Glutamatergic neuron (in vitro differentiated cells): ENCODE data around the gene SYT17. TPM values are rescaled to one million over a fixed set of nuclear protein-coding genes. Genes with fewer than 3 reads are reported as not detected.

Experiments used
- DNase-seq: peaks from one replicate; pipeline ENCODE4 v3.0.0; 2022
- H3K27ac Mint-ChIP-seq: one replicate; pipeline ENCODE4 v1.8.0; 2020; ENCODE audit warnings: mild to moderate bottlenecking, mixed read lengths, inconsistent platforms; ENCODE audit not compliant: unreplicated experiment
- H3K27me3 Mint-ChIP-seq: one replicate; pipeline ENCODE4 v1.8.0; 2020; ENCODE audit warnings: mild to moderate bottlenecking, moderate library complexity, mixed read lengths, inconsistent platforms; ENCODE audit not compliant: unreplicated experiment
- H3K36me3 Mint-ChIP-seq: one replicate; pipeline ENCODE4 v1.8.0; 2020; ENCODE audit warnings: mild to moderate bottlenecking, mixed read lengths, inconsistent platforms; ENCODE audit not compliant: unreplicated experiment
- H3K4me1 Mint-ChIP-seq: one replicate; pipeline ENCODE4 v1.8.0; 2020; ENCODE audit warnings: mild to moderate bottlenecking, low read depth, mixed read lengths, inconsistent platforms; ENCODE audit not compliant: unreplicated experiment
- H3K4me3 Mint-ChIP-seq: one replicate; pipeline ENCODE4 v1.8.0; 2020; ENCODE audit warnings: mild to moderate bottlenecking, mixed read lengths, inconsistent platforms; ENCODE audit not compliant: unreplicated experiment
- H3K9me3 Mint-ChIP-seq: one replicate; pipeline ENCODE4 v1.8.0; 2020; ENCODE audit warnings: mild to moderate bottlenecking, moderate library complexity, mixed read lengths, inconsistent platforms; ENCODE audit not compliant: unreplicated experiment
- total RNA-seq: library from RNA; stranded (reverse); fragmentation: NEBNext Ultra II Directional; extraction: Animal tissue kit (Norgen Biotek cat#: 25700); gene quantifications from one replicate; pipeline ENCODE4 v1.2.1, GENCODE V29; 2021; ENCODE audit not compliant: unreplicated experiment
- TF ChIP-seq, protein P1 (sequence below): fragments of 200-600 bp; sonication (generic); IDR thresholded peaks from one replicate; pipeline ENCODE4 v1.5.0; 2021; ENCODE audit not compliant: partially characterized antibody, unreplicated experiment

Gene SYT17
- total RNA-seq, 1 donor from 2014 or later, result 10.0 TPM

DNA sequence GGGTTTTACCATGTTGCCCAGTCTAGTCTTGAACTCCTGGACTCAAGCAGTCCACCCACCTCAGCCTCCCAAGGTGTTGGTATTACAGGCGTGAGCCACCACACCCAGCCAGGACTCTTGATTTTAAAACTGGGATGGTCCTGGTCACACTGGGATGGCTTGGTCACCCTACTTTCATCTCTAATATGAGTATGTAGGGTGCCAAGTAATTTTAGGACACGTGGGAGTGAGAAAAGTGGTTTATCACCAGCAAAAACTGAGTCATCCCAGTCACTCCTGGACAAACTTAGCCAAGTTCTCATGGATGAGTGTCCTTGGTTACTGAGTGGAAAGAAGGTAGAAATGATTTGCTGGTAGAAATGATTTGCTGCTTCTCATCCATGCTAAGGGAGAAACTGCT lies 127.4 kb downstream of the SYT17 start:
- H3K4me1 Mint-ChIP-seq, result peaks cover 6% of the 10 kb centered on the region
- H3K36me3 Mint-ChIP-seq, result no peaks in the 10 kb centered on the region
- no peak overlapping the region for H3K27ac Mint-ChIP-seq
- no peak for DNase-seq
- no peak overlapping the region for H3K4me3 Mint-ChIP-seq
- peaks cover 3% of the 10 kb centered on the region for H3K9me3 Mint-ChIP-seq
- peaks cover under 1% of the 10 kb centered on the region for H3K27me3 Mint-ChIP-seq
- TF ChIP-seq, protein P1, sequence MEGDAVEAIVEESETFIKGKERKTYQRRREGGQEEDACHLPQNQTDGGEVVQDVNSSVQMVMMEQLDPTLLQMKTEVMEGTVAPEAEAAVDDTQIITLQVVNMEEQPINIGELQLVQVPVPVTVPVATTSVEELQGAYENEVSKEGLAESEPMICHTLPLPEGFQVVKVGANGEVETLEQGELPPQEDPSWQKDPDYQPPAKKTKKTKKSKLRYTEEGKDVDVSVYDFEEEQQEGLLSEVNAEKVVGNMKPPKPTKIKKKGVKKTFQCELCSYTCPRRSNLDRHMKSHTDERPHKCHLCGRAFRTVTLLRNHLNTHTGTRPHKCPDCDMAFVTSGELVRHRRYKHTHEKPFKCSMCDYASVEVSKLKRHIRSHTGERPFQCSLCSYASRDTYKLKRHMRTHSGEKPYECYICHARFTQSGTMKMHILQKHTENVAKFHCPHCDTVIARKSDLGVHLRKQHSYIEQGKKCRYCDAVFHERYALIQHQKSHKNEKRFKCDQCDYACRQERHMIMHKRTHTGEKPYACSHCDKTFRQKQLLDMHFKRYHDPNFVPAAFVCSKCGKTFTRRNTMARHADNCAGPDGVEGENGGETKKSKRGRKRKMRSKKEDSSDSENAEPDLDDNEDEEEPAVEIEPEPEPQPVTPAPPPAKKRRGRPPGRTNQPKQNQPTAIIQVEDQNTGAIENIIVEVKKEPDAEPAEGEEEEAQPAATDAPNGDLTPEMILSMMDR, result no peak

DNA sequence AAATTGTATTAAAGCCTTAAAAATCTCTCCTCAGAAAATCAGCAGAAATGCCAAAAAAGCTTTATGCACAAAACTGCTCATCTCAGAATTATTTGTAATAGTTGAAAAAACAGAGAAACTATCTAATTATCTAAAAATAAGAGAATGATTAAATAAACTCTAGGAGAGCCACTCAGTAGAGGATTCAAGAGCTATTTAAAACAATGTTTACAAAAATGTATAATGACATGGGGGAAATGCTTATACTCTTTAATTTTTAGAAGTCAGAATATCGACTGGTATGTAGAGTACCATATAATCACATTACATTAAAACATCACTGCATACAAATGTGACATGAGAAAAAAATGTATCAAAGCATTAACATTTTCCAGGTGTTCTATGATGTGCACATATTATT lies 129.4 kb downstream of the SYT17 start:
- no peaks in the 10 kb centered on the region for H3K36me3 Mint-ChIP-seq
- TF ChIP-seq, protein P1, result no peak
- no peaks in the 10 kb centered on the region for H3K27me3 Mint-ChIP-seq
- no peak overlapping the region for H3K4me3 Mint-ChIP-seq
- no peaks in the 10 kb centered on the region for H3K4me1 Mint-ChIP-seq
- DNase-seq, result no peak
- H3K9me3 Mint-ChIP-seq, result peaks cover 3% of the 10 kb centered on the region
- no peak overlapping the region for H3K27ac Mint-ChIP-seq

DNA sequence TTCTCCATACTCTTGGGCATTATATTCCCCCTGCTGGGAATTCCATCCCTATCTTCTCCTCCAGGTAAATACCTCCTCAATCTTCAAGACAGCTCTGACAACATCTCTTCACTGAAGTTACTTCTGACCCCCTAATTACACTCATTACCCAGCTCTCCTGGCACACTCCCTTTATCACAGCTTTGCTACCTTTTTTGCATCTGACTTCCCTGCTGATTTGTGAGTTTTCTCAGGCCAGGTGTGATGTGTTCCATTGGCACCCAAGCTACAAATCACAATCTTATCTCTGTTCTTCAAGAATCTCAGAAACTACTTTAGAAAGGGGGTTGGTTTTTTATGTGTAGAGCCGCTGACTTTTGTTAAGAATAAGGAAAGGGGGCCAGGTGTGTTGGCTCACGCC lies 131.5 kb downstream of the SYT17 start:
- no peaks in the 10 kb centered on the region for H3K36me3 Mint-ChIP-seq
- no peak overlapping the region for H3K4me3 Mint-ChIP-seq
- no peaks in the 10 kb centered on the region for H3K4me1 Mint-ChIP-seq
- H3K27ac Mint-ChIP-seq, result no peak overlapping the region
- H3K27me3 Mint-ChIP-seq, result no peaks in the 10 kb centered on the region
- no peaks in the 10 kb centered on the region for H3K9me3 Mint-ChIP-seq
- TF ChIP-seq, protein P1, result no peak
- DNase-seq, result no peak

DNA sequence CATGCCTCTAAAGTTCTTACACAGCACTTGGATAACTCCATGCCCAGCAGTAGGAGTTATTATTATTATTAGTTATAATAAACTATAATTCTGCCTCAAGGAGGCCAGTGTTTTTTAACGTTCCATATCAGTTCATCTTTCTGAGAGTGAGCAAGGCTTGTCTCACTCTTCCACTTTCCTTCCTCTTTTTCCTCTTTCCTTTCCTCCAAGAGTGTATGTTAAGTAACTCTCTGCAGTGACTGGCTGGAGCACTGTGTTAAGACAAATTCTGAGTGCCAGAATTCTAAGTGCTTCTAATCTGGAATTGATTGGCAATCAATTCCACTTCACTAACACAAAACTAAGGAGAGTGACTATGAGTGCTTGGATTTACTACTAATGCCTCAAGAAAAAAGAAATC lies 133.9 kb downstream of the SYT17 start:
- TF ChIP-seq, protein P1, result no peak
- no peaks in the 10 kb centered on the region for H3K36me3 Mint-ChIP-seq
- H3K27me3 Mint-ChIP-seq, result no peaks in the 10 kb centered on the region
- no peak overlapping the region for H3K27ac Mint-ChIP-seq
- H3K9me3 Mint-ChIP-seq, result no peaks in the 10 kb centered on the region
- no peaks in the 10 kb centered on the region for H3K4me1 Mint-ChIP-seq
- no peak overlapping the region for H3K4me3 Mint-ChIP-seq
- no peak for DNase-seq

DNA sequence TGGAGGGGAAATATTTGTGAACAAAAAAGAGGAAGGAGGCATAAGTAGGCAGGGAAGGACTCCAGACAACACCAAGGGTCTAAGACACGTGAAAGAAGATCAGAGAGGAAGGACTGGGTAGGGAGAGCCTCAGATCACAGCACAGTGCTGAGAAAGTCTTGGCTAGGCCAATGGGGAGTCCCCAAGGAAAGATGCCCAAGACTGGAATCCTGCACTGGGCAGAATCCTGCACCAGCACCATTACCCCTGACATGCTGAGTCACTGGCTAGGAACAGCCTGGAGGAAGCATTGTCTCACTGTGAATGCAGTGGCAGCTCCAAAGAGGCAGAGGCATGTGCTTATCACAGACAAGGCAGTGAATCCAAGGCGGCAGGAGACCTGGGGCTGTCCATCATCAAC lies 136.7 kb downstream of the SYT17 start:
- H3K27ac Mint-ChIP-seq, result no peak overlapping the region
- no peak for DNase-seq

More for the DNA sequence above, 136.7 kb downstream of the SYT17 start:
- peaks cover 2% of the 10 kb centered on the region for H3K27me3 Mint-ChIP-seq
- H3K4me3 Mint-ChIP-seq, result no peak overlapping the region
- no peaks in the 10 kb centered on the region for H3K36me3 Mint-ChIP-seq
- TF ChIP-seq, protein P1, result no peak
- no peaks in the 10 kb centered on the region for H3K9me3 Mint-ChIP-seq
- H3K4me1 Mint-ChIP-seq, result no peaks in the 10 kb centered on the region
